Hepatocyte (in vitro differentiated cells): ENCODE measurements around the gene TACC2. TPM values are rescaled to one million over a fixed set of nuclear protein-coding genes. Genes with fewer than 3 reads are reported as not detected.

Experiments
- DNase-seq: peaks from one replicate; pipeline ENCODE4 v3.0.0-alpha.2; 2016; ENCODE audit warnings: low spot score
- H2AFZ ChIP-seq: fragments of 200-600 bp; sonication (generic); 2 replicates; pipeline ENCODE4 v1.6.0; 2016; ENCODE audit warnings: antibody characterized with exemption, mild to moderate bottlenecking
- H3K27ac ChIP-seq: fragments of 200-600 bp; sonication (generic); 2 replicates; pipeline ENCODE4 v1.5.1; 2016; ENCODE audit warnings: mild to moderate bottlenecking
- H3K27me3 ChIP-seq: fragments of 200-600 bp; sonication (generic); 2 replicates; pipeline ENCODE4 v1.6.1; 2016
- H3K36me3 ChIP-seq: fragments of 200-600 bp; sonication (generic); replicated peaks from 2 replicates; pipeline ENCODE4 v1.5.1; 2016; ENCODE audit warnings: low read depth; ENCODE audit not compliant: insufficient read depth
- H3K4me1 ChIP-seq: fragments of 200-600 bp; sonication (generic); 2 replicates; pipeline ENCODE4 v1.5.1; 2016; ENCODE audit warnings: mild to moderate bottlenecking, moderate library complexity; ENCODE audit not compliant: insufficient read depth
- H3K4me2 ChIP-seq: fragments of 200-600 bp; sonication (generic); 2 replicates; pipeline ENCODE4 v1.6.0; 2016
- H3K4me3 ChIP-seq: fragments of 200-600 bp; sonication (generic); 2 replicates; pipeline ENCODE4 v1.5.1; 2016; ENCODE audit warnings: mild to moderate bottlenecking
- H3K79me2 ChIP-seq: fragments of 200-600 bp; sonication (generic); 2 replicates; pipeline ENCODE4 v1.6.0; 2017; ENCODE audit warnings: mild to moderate bottlenecking
- H3K9me2 ChIP-seq: fragments of 200-600 bp; sonication (generic); replicated peaks from 2 replicates; pipeline ENCODE4 v1.6.0; 2017; ENCODE audit warnings: mild to moderate bottlenecking; ENCODE audit not compliant: insufficient read depth
- H3K9me3 ChIP-seq: fragments of 200-600 bp; sonication (generic); 2 replicates; pipeline ENCODE4 v1.5.1; 2016; ENCODE audit warnings: low read depth, mild to moderate bottlenecking
- H4K20me1 ChIP-seq: fragments of 200-600 bp; sonication (generic); 2 replicates; pipeline ENCODE4 v1.6.0; 2016; ENCODE audit warnings: mild to moderate bottlenecking; ENCODE audit not compliant: insufficient read depth, poor library complexity, severe bottlenecking
- CTCF ChIP-seq: fragments of 200-600 bp; sonication (generic); IDR thresholded peaks from 2 replicates; pipeline ENCODE4 v1.5.1; 2016; ENCODE audit warnings: antibody characterized with exemption, mild to moderate bottlenecking; ENCODE audit not compliant: poor library complexity
- EZH2 ChIP-seq: fragments of 200-600 bp; sonication (generic); IDR thresholded peaks from 2 replicates; pipeline ENCODE4 v1.6.1; 2016; ENCODE audit warnings: antibody characterized with exemption, mild to moderate bottlenecking, borderline replicate concordance
- EZH2phosphoT487 ChIP-seq: fragments of 200-600 bp; sonication (generic); IDR thresholded peaks from one replicate; pipeline ENCODE4 v1.6.1; 2018; ENCODE audit warnings: antibody characterized with exemption, mild to moderate bottlenecking, low read depth, moderate library complexity; ENCODE audit not compliant: unreplicated experiment, severe bottlenecking
- WGBS: methylation state at CpG from one replicate; pipeline ENCODE4 v1.1.6; 2016; ENCODE audit warnings: low lambda C conversion rate; ENCODE audit errors: missing lambda C conversion rate; 5-methylcytosine and 5-hydroxymethylcytosine counted together
- polyA plus RNA-seq: library from polyadenylated mRNA; unstranded; fragments of >200 nt; fragmentation: Nextera tagmentation; extraction: Ambion mirVana; gene quantifications from 2 replicates; pipeline ENCODE4 v1.2.1, GENCODE V29; 2016
- total RNA-seq: library from RNA; depleted of rRNA; stranded (reverse); fragments of >200 nt; gene quantifications from 2 replicates; pipeline ENCODE4 v1.2.3, GENCODE V29; 2014

The TACC2 gene
- total and polyA plus RNA-seq, 2 experiments from 2014 or later: 20.0 to 34.6 TPM

GRCh38 chr10:122186816-122187810 is 198.2 kb downstream of the TACC2 start:
- no peak overlapping the region for H3K4me3 ChIP-seq
- H3K79me2 ChIP-seq: peaks cover 55% of the 10 kb centered on the region
- H3K9me3 ChIP-seq: no peaks in the 10 kb centered on the region
- H3K4me2 ChIP-seq: no peak overlapping the region
- no peak overlapping the region for H3K27ac ChIP-seq
- H3K27me3 ChIP-seq: no peaks in the 10 kb centered on the region
- H4K20me1 ChIP-seq: peaks cover 12% of the 10 kb centered on the region
- no peak for DNase-seq
- no peaks in the 10 kb centered on the region for H3K4me1 ChIP-seq
- H3K36me3 ChIP-seq: no peaks in the 10 kb centered on the region
- WGBS: 88% methylated on average over 19 of the region's 19 CpGs
- no peaks in the 10 kb centered on the region for H3K9me2 ChIP-seq
- no peak for TF ChIP-seq EZH2phosphoT487
- no peak for TF ChIP-seq EZH2
- TF ChIP-seq CTCF: no peak
- H2AFZ ChIP-seq: no peak overlapping the region

- no peaks in the 10 kb centered on the region for H3K36me3 ChIP-seq
- H3K9me3 ChIP-seq: no peaks in the 10 kb centered on the region
- H3K9me2 ChIP-seq: no peaks in the 10 kb centered on the region
- H3K4me2 ChIP-seq: no peak overlapping the region
- DNase-seq: no peak
- H3K27me3 ChIP-seq: no peaks in the 10 kb centered on the region
- 96% methylated on average over 11 of the region's 11 CpGs for WGBS
- no peak overlapping the region for H3K27ac ChIP-seq
- TF ChIP-seq EZH2phosphoT487 (no peak), EZH2 (no peak), CTCF (no peak)
- peaks cover 52% of the 10 kb centered on the region for H3K79me2 ChIP-seq
- H3K4me3 ChIP-seq: no peak overlapping the region
- H4K20me1 ChIP-seq: peaks cover 25% of the 10 kb centered on the region
- H3K4me1 ChIP-seq: no peaks in the 10 kb centered on the region
- H2AFZ ChIP-seq: no peak overlapping the region
Observed at GRCh38 chr10:122188706-122189105, 199.7 kb downstream of the TACC2 start.

GRCh38 chr10:122189185-122189584 is 200.2 kb downstream of the TACC2 start:
- Histone ChIP-seq H3K36me3 (no peaks in the 10 kb centered on the region), H3K27me3 (no peaks in the 10 kb centered on the region), H3K4me1 (no peaks in the 10 kb centered on the region), H2AFZ (no peak overlapping the region), H3K4me2 (no peak overlapping the region), H4K20me1 (peaks cover 25% of the 10 kb centered on the region), H3K9me2 (no peaks in the 10 kb centered on the region), H3K9me3 (no peaks in the 10 kb centered on the region), H3K79me2 (peaks cover 49% of the 10 kb centered on the region), H3K27ac (no peak overlapping the region), H3K4me3 (no peak overlapping the region)
- DNase-seq: no peak
- TF ChIP-seq EZH2phosphoT487: no peak
- no peak for TF ChIP-seq EZH2
- no peak for TF ChIP-seq CTCF
- 91% methylated on average over 5 of the region's 5 CpGs for WGBS
